Type B pancreatic cell (in vitro differentiated cells): ENCODE measurements around the gene LRIG1. TPM values are rescaled to one million over a fixed set of nuclear protein-coding genes. Genes with fewer than 3 reads are reported as not detected.

Experiments used
- DNase-seq: peaks from one replicate; pipeline ENCODE4 v3.0.0; 2021; ENCODE audit warnings: mixed read lengths; ENCODE audit not compliant: unreplicated experiment; ENCODE audit errors: extremely low spot score
- H3K27ac Mint-ChIP-seq: 2 replicates; pipeline ENCODE4 v1.8.0; 2021; ENCODE audit warnings: mild to moderate bottlenecking, mixed read lengths
- H3K27me3 Mint-ChIP-seq: 2 replicates; pipeline ENCODE4 v1.8.0; 2021; ENCODE audit warnings: mixed read lengths
- H3K36me3 Mint-ChIP-seq: 2 replicates; pipeline ENCODE4 v1.8.0; 2021; ENCODE audit warnings: mixed read lengths
- H3K4me1 Mint-ChIP-seq: one replicate; pipeline ENCODE4 v1.8.0; 2021; ENCODE audit warnings: mixed read lengths; ENCODE audit not compliant: unreplicated experiment
- H3K4me3 Mint-ChIP-seq: 2 replicates; pipeline ENCODE4 v1.8.0; 2021; ENCODE audit warnings: mild to moderate bottlenecking, mixed read lengths
- H3K9me3 Mint-ChIP-seq: 2 replicates; pipeline ENCODE4 v1.8.0; 2021; ENCODE audit warnings: mixed read lengths
- total RNA-seq: library from RNA; stranded (reverse); gene quantifications from 2 replicates; pipeline ENCODE4 v1.2.1, GENCODE V29; 2021; ENCODE audit warnings: low replicate concordance
- TF ChIP-seq, protein P1 (sequence below): fragments of 200-600 bp; sonication (generic); conservative IDR thresholded peaks from 2 replicates; pipeline ENCODE4 v1.5.0; 2021; ENCODE audit warnings: antibody characterized with exemption, mild to moderate bottlenecking

The LRIG1 gene
- total RNA-seq, 1 donor from 2014 or later = 28.9 TPM

DNA sequence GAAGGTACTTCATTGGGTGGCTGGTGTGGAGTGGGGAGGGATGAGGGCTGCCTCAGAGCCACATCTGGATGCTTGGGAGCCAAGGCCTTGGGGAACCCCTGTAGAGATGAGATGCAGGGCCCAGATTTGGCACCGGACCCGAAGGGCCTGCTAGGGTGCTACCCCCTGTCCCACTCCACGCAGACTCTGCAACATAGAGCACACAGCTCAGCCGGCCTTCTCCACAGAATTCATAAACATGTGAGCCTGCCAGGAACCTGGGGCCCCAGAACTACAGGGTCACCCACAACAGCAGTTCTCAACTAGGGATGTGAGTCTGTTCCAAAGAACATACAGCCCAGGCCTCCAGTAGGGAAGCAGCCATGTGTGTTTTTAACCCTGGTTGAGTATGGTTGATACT lies 62.8 kb downstream of the LRIG1 start:
- peaks cover 58% of the 10 kb centered on the region for H3K4me1 Mint-ChIP-seq
- no peaks in the 10 kb centered on the region for H3K9me3 Mint-ChIP-seq
- no peak for DNase-seq
- peaks cover 10% of the 10 kb centered on the region for H3K36me3 Mint-ChIP-seq
- no peaks in the 10 kb centered on the region for H3K27me3 Mint-ChIP-seq
- no peak overlapping the region for H3K4me3 Mint-ChIP-seq
- H3K27ac Mint-ChIP-seq = no peak overlapping the region
- TF ChIP-seq, protein P1, sequence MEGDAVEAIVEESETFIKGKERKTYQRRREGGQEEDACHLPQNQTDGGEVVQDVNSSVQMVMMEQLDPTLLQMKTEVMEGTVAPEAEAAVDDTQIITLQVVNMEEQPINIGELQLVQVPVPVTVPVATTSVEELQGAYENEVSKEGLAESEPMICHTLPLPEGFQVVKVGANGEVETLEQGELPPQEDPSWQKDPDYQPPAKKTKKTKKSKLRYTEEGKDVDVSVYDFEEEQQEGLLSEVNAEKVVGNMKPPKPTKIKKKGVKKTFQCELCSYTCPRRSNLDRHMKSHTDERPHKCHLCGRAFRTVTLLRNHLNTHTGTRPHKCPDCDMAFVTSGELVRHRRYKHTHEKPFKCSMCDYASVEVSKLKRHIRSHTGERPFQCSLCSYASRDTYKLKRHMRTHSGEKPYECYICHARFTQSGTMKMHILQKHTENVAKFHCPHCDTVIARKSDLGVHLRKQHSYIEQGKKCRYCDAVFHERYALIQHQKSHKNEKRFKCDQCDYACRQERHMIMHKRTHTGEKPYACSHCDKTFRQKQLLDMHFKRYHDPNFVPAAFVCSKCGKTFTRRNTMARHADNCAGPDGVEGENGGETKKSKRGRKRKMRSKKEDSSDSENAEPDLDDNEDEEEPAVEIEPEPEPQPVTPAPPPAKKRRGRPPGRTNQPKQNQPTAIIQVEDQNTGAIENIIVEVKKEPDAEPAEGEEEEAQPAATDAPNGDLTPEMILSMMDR = no peak

DNA sequence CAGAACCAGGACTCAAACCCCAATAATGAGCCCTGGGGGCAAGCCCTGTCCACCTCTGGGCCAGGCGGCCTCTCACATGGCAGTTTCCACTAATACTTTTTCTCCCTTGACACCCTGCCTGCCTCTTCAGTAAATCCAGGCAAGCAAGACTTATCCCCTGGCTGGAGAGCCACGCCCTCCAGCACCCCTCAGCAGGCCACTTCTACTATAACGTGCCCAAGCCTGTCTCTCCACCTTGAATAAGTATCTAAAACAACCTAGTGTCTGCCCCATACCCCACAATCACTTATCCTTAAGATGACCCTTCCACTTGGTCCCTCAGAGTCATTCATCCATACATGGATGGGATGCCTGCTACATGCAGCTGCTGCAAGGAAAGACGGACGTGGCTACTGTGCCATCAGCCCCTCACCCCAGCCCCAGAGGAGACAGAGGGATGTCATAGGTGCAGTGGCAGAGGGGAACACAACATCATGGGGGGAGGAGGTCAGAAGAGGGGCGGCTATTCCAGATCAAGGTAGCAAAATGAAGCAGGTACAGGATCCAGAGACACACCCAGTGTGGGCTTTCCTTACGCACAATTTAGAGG lies 63.4 kb downstream of the LRIG1 start:
- TF ChIP-seq, protein P1 = no peak
- Mint-ChIP-seq H3K27ac (no peak overlapping the region), H3K4me3 (no peak overlapping the region)

DNA sequence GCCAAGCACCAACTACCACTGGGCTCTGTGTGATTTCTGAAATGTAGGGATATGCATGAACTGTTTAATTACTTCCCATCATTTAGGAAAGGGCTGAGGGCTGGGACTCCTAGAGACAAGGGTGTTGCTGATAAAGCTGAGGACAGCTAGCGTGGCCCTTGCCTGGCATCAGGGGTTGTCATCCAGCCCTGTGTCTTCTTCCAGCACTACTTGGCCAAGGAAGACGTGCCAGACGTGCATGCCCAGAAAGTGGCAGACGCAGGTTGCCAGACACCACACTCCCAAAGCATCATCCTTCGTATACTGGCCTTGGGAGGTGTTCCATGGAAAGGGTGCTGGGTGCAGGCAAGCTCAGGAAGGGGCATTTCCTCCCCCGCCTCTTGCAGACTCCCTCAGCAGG lies 64.8 kb downstream of the LRIG1 start:
- no peak overlapping the region for H3K4me3 Mint-ChIP-seq

More for the DNA sequence above, 63.4 kb downstream of the LRIG1 start:
- Mint-ChIP-seq H3K27me3 (no peaks in the 10 kb centered on the region), H3K9me3 (no peaks in the 10 kb centered on the region), H3K36me3 (peaks cover 10% of the 10 kb centered on the region), H3K4me1 (peaks cover 52% of the 10 kb centered on the region)
- DNase-seq = no peak

DNA sequence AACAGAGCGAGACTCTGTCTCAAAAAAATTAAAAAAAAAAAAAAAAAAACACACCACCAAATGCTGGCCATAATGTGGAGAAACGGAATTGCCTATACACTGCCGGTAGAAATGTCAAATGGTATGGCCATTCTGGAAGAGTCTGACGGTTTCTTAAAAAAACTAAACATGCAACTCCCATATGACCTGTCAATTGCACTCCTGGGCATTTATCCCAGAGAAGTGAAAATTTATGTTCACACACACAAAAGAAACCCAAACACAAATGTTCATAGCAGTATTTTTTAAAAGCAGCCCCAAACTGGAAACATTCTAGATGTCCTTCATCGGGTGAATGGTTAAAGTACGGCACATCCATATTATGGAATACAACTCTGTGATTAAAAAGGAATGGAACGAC lies 66.1 kb downstream of the LRIG1 start:
- H3K4me1 Mint-ChIP-seq = peaks cover 32% of the 10 kb centered on the region
- no peaks in the 10 kb centered on the region for H3K9me3 Mint-ChIP-seq
- TF ChIP-seq, protein P1 = no peak
- no peak overlapping the region for H3K4me3 Mint-ChIP-seq
- DNase-seq = no peak
- peaks cover 16% of the 10 kb centered on the region for H3K36me3 Mint-ChIP-seq
- H3K27ac Mint-ChIP-seq = no peak overlapping the region
- no peaks in the 10 kb centered on the region for H3K27me3 Mint-ChIP-seq

More for the DNA sequence above, 64.8 kb downstream of the LRIG1 start:
- Mint-ChIP-seq H3K27me3 (no peaks in the 10 kb centered on the region), H3K27ac (no peak overlapping the region), H3K36me3 (peaks cover 12% of the 10 kb centered on the region), H3K9me3 (no peaks in the 10 kb centered on the region), H3K4me1 (peaks cover 40% of the 10 kb centered on the region)
- TF ChIP-seq, protein P1 = no peak
- DNase-seq = no peak

DNA sequence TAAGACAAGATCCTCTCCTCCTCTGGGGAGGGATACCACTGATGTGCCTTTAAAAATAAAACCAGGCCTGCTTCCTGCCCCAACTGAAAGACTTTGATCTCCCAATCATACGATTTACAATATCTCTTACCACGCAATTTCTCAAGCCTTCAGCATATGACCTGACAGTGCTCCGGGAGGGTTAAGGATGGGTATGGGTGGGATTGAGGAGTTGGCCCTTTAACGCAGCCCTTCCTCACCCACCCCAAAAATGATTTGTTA lies 67.4 kb downstream of the LRIG1 start:
- Mint-ChIP-seq H3K4me1 (peaks cover 38% of the 10 kb centered on the region), H3K36me3 (peaks cover 16% of the 10 kb centered on the region), H3K27ac (no peak overlapping the region), H3K27me3 (no peaks in the 10 kb centered on the region), H3K4me3 (no peak overlapping the region), H3K9me3 (no peaks in the 10 kb centered on the region)
- no peak for DNase-seq
- TF ChIP-seq, protein P1 = no peak
